Stimulated activated effector memory CD8-positive, alpha-beta T cell treated with anti-CD3 and anti-CD28 coated beads, Interleukin-12 subunit alpha, Interleukin-12 subunit beta, amount 100 ng/mL, for 72 hours (primary cell): ENCODE results near the gene MRTFA.

ENCODE experiments used
- ATAC-seq: fragments of 150-1000 bp; cut with Tn5 transposase; 2 replicates; pipeline ENCODE4 v1.10.0; 2021
- DNase-seq, 2 donors: peaks; one replicate each; pipeline ENCODE4 v3.0.0; 2021 to 2022; ENCODE audit warnings: low spot score in 2 of 2
- H3K27ac Mint-ChIP-seq: one replicate; pipeline ENCODE4 v1.8.0; 2022; ENCODE audit warnings: mild to moderate bottlenecking, mixed read lengths
- H3K36me3 Mint-ChIP-seq: one replicate; pipeline ENCODE4 v1.8.0; 2022; ENCODE audit warnings: mild to moderate bottlenecking, mixed read lengths
- H3K4me1 Mint-ChIP-seq: one replicate; pipeline ENCODE4 v1.8.0; 2022; ENCODE audit warnings: mixed read lengths
- H3K4me3 Mint-ChIP-seq: one replicate; pipeline ENCODE4 v1.8.0; 2022; ENCODE audit warnings: mild to moderate bottlenecking, mixed read lengths
- H3K9me3 Mint-ChIP-seq: one replicate; pipeline ENCODE4 v1.8.0; 2022; ENCODE audit warnings: mixed read lengths

MRTFA gene

GRCh38 chr22:40432625-40433024, 203.9 kb downstream of the MRTFA start:
- no peak overlapping the region for H3K27ac Mint-ChIP-seq
- peaks cover 62% of the 10 kb centered on the region for H3K36me3 Mint-ChIP-seq

DNA sequence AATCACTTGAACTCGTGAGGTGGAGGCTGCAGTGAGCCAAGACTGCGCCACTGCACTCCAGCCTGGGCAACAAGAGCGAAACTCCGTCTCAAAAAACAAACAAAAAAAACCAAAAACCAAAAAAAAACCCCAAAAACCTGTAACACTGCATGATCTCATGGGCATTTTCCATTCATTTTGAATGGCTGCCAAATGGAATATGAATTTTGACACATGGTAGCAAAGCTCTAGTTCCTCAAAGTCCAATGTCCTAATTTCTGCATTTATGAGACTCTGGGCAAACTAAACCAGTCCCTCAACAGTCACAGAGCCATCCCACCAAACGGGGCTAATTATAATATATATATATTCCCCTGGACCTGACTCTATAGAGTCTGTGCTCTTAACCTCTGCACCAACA, 204.4 kb downstream of the MRTFA start:
- Mint-ChIP-seq H3K36me3 (peaks cover 66% of the 10 kb centered on the region), H3K4me3 (no peak overlapping the region), H3K4me1 (peaks cover 31% of the 10 kb centered on the region), H3K27ac (no peak overlapping the region), H3K9me3 (no peaks in the 10 kb centered on the region)
- ATAC-seq, result no peak
- DNase-seq, result no peak

More at GRCh38 chr22:40432625-40433024, 203.9 kb downstream of the MRTFA start:
- no peak overlapping the region for H3K4me3 Mint-ChIP-seq
- no peak for ATAC-seq
- H3K4me1 Mint-ChIP-seq, result peaks cover 34% of the 10 kb centered on the region
- no peak for DNase-seq
- H3K9me3 Mint-ChIP-seq, result no peaks in the 10 kb centered on the region

DNA sequence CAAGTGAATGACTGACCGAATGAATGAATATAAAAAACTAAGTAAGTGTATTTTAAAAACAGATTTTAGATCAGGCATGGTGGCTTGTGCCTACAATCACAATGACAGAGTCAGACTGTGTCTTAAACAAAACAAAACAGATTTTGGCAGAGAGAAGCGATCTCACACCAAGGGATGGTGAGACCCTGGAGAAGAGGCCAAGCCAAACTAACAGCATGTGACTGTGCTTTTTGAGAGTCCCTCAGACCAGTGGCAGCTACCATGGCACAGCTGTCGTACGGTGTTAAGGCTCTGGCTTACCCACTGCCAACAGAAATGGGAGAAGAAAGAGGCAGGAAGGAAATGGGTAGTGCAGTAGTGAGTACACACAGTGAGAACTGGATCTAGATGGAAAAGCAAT, 205.5 kb downstream of the MRTFA start:
- Mint-ChIP-seq H3K4me1 (peaks cover 33% of the 10 kb centered on the region), H3K4me3 (no peak overlapping the region), H3K27ac (peak overlapping the region; percentile 69), H3K9me3 (no peaks in the 10 kb centered on the region), H3K36me3 (peaks cover 78% of the 10 kb centered on the region)
- DNase-seq (no peak), ATAC-seq (no peak)

GRCh38 chr22:40429481-40429880, 207.0 kb downstream of the MRTFA start:
- Mint-ChIP-seq H3K4me1 (peaks cover 33% of the 10 kb centered on the region), H3K4me3 (no peak overlapping the region), H3K36me3 (peaks cover 76% of the 10 kb centered on the region), H3K9me3 (no peaks in the 10 kb centered on the region), H3K27ac (peak overlapping the region; percentile 90)
- no peak for DNase-seq
- no peak for ATAC-seq

DNA sequence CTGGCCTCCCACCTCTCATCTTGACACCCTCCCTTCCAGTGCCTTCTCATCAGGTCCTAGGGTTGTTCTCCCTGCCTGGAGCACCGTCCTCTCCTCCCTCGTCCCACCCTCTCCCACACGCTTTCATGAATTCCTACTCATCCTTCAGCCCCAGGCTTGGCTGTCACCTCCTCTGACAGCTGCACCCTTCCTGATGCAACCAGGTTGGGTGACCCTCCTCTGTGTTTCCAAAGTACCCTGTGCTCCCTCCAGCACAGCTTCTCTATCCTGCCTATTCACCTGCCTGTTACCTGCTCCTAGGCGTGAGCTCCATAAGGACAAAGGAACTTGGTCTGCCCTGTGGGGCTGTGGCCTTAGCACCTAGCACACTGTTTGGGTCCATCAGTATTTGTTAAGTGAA, 207.7 kb downstream of the MRTFA start:
- peak overlapping the region; percentile 90 for H3K27ac Mint-ChIP-seq
- H3K4me3 Mint-ChIP-seq, result no peak overlapping the region
- no peaks in the 10 kb centered on the region for H3K9me3 Mint-ChIP-seq
- H3K4me1 Mint-ChIP-seq, result peaks cover 33% of the 10 kb centered on the region
- H3K36me3 Mint-ChIP-seq, result peaks cover 70% of the 10 kb centered on the region
- ATAC-seq (no peak), DNase-seq (no peak)

DNA sequence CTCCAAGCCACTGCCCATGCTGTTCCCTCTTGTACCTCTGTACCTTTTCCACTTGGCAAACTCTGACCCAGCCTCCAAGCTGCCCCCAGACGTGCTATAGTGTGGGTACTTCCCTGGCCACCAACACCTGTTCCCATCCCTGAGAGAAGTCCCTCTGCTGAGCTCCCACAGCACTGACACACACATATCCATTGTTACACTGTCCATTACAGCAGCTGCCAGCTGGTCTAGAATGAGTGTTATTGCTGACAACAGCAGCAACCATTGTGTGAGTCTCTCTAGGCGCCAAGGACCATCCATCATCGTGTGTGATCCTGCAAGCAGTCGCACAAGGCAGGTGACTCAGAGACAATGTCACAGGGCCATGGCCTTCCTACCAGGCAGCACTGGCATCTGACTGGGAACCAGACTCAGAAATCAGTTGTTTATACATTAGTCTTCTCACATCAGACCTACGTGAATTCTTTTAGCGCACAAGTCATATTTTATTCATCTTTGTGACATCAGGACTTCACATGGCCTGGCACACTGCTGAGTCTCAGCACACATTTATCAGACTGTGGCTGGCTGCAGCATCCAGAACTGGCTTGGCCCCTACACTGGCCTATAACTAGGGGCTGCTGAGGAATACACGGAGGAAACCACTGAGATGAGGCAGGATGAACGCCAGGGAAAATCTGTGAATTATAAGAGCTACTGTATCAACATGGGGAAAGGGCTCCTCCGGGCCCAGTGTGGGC, 209.8 kb downstream of the MRTFA start:
- Mint-ChIP-seq H3K9me3 (no peaks in the 10 kb centered on the region), H3K4me3 (no peak overlapping the region), H3K4me1 (peaks cover 43% of the 10 kb centered on the region), H3K27ac (peak overlapping the region; percentile 67), H3K36me3 (peaks cover 79% of the 10 kb centered on the region)
- DNase-seq (no peak), ATAC-seq (no peak)

- H3K27ac Mint-ChIP-seq, result peak overlapping the region; percentile 66
- DNase-seq (no peak), ATAC-seq (no peak)
- peaks cover 79% of the 10 kb centered on the region for H3K36me3 Mint-ChIP-seq
- H3K4me1 Mint-ChIP-seq, result peaks cover 42% of the 10 kb centered on the region
- no peak overlapping the region for H3K4me3 Mint-ChIP-seq
- H3K9me3 Mint-ChIP-seq, result no peaks in the 10 kb centered on the region
Observed at GRCh38 chr22:40425082-40425481, 211.4 kb downstream of the MRTFA start.

- Mint-ChIP-seq H3K27ac (peak overlapping the region; percentile 91), H3K9me3 (no peaks in the 10 kb centered on the region), H3K4me3 (no peak overlapping the region), H3K4me1 (peaks cover 34% of the 10 kb centered on the region), H3K36me3 (peaks cover 76% of the 10 kb centered on the region)
- DNase-seq (no peak), ATAC-seq (no peak)
Observed at GRCh38 chr22:40423882-40424640, 212.5 kb downstream of the MRTFA start.

GRCh38 chr22:40423310-40423688, 213.2 kb downstream of the MRTFA start:
- ATAC-seq, result no peak
- peak overlapping the region; percentile 91 for H3K27ac Mint-ChIP-seq
- no peak for DNase-seq
- H3K9me3 Mint-ChIP-seq, result no peaks in the 10 kb centered on the region
- H3K4me3 Mint-ChIP-seq, result no peak overlapping the region
- H3K4me1 Mint-ChIP-seq, result peaks cover 29% of the 10 kb centered on the region
- H3K36me3 Mint-ChIP-seq, result peaks cover 69% of the 10 kb centered on the region

- H3K27ac Mint-ChIP-seq, result peak overlapping the region; percentile 91
- peaks cover 74% of the 10 kb centered on the region for H3K36me3 Mint-ChIP-seq
- H3K9me3 Mint-ChIP-seq, result no peaks in the 10 kb centered on the region
- H3K4me1 Mint-ChIP-seq, result peaks cover 29% of the 10 kb centered on the region
- DNase-seq (no peak), ATAC-seq (no peak)
- H3K4me3 Mint-ChIP-seq, result no peak overlapping the region
Observed at GRCh38 chr22:40422558-40423309, 213.8 kb downstream of the MRTFA start.

DNA sequence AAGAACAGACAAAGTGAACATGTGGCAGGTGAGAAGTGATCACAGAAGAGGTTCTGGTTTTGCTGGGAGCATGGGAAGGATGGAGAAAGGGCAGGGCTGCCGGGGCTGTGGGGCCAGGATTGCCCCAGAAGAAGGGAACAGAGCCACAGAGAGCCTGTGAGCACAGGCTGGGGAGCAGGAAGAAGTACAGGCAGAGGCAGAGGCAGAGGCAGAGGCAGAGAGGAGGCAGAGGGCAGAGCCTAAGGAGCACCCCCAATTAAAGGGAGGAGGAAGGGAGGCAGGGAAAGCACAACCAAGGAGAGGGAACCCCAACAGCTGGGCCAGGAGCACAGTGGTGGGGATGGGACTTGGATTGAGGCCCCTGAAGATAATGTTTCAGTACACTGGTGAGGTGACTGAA, 214.6 kb downstream of the MRTFA start:
- Mint-ChIP-seq H3K4me1 (peaks cover 25% of the 10 kb centered on the region), H3K27ac (peak overlapping the region; percentile 91), H3K9me3 (no peaks in the 10 kb centered on the region), H3K4me3 (no peak overlapping the region), H3K36me3 (peaks cover 75% of the 10 kb centered on the region)
- DNase-seq (no peak), ATAC-seq (no peak)

DNA sequence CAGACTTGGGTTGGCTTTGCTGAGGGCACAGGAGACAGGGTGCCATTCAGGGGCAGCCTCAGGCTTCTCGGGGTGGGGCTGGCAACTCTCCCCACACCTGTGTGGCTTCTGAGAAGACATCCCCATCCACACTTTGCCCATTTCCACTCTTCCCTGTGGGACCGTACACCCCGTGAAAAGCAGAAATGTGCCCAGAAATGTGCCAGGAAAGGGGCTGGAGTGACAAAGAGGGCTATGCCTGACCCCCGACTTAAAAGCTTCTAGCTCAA, 215.5 kb downstream of the MRTFA start:
- H3K4me3 Mint-ChIP-seq, result no peak overlapping the region
- peaks cover 24% of the 10 kb centered on the region for H3K4me1 Mint-ChIP-seq
- ATAC-seq (no peak), DNase-seq (no peak)
- peak overlapping the region; percentile 91 for H3K27ac Mint-ChIP-seq
- H3K9me3 Mint-ChIP-seq, result no peaks in the 10 kb centered on the region
- H3K36me3 Mint-ChIP-seq, result peaks cover 75% of the 10 kb centered on the region

DNA sequence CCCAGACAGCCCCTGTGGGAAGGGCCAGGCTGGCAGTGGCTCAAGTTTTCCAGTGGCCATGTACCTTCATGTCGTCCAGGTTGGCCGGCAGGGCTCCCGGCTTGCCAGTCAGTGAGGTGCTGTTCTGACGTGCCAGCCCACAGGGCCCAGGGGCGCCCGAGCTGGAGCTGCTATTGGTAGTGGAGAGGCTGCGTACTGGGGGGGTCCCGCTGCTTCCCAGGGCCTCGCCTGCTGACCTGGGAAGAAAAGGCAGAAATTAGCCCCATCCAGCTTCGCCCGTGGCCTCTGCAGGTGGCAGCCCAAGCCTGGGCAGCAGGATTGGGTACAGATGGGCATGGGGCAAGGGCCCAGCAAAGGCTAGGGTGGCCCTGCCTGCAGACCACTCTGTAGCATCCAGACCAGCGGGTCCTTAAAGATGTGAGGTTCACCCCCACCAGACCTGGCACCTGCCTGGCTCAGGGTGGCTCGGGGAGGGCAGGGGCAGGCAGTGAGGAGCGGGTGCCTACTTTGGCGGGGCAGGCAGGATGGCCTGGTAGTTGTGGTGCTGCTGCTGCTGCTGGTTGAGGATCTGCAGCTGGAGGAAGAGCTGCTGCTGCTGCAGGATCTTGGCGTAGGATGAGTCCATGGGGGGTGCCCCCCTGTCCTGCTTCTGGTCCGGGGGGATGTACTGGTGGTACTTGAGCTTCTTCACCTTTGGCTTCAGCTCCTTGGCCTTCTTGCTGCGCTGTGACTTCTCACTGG, 216.0 kb downstream of the MRTFA start:
- no peak overlapping the region for H3K4me3 Mint-ChIP-seq
- DNase-seq (no peak), ATAC-seq (no peak)
- peaks cover 28% of the 10 kb centered on the region for H3K4me1 Mint-ChIP-seq
- H3K9me3 Mint-ChIP-seq, result no peaks in the 10 kb centered on the region
- peaks cover 79% of the 10 kb centered on the region for H3K36me3 Mint-ChIP-seq
- H3K27ac Mint-ChIP-seq, result peak overlapping the region; percentile 91

GRCh38 chr22:40419718-40420117, 216.8 kb downstream of the MRTFA start:
- peaks cover 36% of the 10 kb centered on the region for H3K4me1 Mint-ChIP-seq
- H3K9me3 Mint-ChIP-seq, result no peaks in the 10 kb centered on the region
- DNase-seq, result no peak
- ATAC-seq, result no peak
- H3K27ac Mint-ChIP-seq, result peak overlapping the region; percentile 34
- no peak overlapping the region for H3K4me3 Mint-ChIP-seq
- H3K36me3 Mint-ChIP-seq, result peaks cover 80% of the 10 kb centered on the region
